ENCODE data around the gene BLM.

BLM gene

DNA sequence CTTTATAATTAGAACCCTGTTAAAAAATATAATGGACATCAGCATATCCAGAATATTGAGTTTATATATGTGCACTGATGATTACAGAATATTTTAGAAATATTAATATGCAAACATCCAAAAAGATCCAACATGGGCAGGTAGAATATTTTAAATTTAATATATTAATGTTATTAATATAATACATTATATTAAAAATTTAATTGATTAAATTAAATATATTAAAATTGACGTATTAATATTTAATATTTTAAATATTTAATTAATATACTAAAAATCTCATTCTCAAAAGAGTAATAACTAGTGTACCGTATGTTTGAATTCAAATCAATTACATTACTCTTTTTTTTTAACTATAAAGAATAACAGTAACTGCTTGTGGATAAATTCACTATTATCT, 77.4 kb downstream of the BLM start:
- no peak for DNase-seq

DNA sequence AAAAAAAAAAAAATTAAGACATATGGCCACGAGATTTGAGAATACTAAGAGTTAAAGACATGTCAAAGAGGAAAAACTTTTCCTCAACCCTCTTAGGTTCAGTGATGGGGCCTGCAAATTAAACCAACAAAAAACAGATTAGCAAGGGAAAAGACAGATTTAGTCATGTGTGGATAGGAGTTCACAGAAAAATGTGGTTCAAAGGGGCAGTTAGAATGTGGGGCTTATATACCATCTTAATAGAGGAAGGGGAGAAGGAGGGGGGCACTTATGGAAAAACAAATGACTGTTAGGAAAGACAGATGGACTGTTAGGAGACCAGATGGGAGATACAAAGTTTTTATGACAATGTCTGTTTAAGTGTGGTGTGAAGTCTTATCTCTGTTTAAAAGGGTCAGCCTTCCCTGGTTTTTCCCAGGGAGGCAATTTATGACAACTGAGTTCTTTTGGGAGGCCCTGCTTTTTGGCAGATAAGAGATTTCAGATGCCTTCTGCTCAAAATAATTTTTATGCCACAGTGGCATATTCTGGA, 82.6 kb downstream of the BLM start:
- no peak for DNase-seq

DNA sequence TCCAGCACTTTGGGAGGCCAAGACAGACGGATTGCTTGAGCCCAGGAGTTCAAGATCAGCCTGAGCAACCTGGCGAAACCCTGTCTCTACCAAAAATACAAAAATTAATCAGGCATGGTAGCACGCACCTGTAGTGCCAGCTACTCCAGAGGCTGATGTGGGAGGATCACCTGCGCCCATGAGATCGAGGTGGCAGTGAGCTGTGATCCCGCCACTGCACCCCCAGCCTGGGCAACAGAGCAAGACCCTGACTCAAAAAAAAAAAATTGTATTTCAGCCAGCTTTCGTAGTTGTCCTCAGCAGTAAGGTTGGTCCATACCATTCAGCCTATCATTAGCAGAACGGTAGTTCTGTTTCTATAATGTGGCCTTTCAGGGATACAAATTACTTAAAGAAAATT, 84.7 kb downstream of the BLM start:
- no peak for DNase-seq

DNA sequence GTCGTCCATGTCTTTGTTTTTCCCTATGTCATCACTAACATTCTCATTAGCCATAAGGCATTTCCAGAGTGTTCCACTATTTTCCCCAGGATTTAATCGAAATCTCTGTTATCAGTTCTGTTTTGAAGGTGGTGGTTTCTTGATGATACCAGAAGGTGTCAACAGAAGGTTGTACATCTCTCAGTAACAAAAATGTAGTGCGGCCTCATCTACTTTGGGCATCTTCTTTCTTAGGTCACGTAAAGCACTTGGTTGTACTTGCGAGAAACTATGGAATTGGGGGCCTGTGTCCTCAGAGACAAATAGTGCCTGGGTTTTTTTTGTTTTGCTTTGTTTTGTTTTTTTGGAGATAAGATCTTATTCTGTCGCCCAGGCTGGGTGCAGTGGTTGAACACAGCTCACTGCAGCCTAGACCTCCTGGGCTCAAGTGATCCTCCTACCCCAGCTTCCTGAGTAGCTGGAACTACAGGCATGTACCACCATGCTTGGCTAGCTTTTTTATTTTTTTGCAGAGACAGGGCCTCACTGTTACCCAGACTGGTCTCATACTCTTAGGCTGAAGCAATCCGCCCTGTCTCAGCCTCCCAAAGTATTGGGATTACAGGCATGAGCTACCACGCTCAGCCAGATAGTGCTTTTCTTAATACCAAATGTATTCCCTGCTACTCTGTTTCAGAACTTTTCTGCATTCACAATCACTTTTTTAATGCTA, 90.1 kb downstream of the BLM start:
- no peak for DNase-seq

DNA sequence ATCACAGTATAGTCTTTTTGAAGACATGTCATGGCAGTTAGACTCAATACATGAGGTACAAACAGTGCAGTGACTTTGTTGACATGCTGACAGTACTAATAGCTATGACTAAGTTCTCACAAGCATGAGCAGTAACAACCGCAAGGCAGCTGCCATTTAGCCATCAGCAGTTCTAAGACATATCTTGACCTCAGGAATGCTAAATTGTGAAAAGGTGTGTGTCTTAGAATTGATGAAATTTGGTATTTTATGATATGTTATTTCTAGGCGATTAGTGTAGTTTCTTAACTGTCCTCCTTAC, 90.6 kb downstream of the BLM start:
- no peak for DNase-seq

DNA sequence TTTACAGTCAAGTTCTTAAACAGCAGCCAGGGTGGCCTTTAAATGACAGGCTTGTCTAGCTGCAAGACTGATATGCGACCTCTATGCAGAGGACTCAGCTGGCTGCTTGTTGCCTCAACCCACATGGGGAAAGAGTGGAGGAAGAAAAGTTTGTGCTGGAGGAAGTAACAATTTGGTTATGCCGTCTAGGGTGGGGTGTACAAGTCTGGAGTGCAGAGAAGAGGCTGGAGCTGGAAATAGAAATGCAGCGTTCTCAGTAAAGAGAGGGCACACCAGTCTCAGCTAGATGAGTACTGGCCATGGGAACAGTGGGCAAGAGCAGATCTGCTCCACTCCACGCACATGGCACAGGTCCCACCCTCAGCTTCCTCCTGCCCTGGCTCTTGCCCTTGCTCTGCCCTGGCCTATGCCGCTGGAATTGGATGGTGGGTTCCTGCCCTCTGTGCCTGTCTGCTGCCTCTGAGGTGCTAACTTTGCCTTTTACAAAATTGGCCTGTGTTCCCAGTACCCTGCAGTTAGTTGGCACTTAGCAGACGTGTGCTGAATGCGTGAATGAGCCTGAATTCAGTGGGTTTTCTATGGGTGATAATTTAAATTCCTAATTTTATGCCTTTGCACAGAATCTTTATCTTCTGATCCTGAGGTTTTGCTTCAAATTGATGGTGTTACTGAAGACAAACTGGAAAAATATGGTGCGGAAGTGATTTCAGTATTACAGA, 91.5 kb downstream of the BLM start:
- no peak for DNase-seq

DNA sequence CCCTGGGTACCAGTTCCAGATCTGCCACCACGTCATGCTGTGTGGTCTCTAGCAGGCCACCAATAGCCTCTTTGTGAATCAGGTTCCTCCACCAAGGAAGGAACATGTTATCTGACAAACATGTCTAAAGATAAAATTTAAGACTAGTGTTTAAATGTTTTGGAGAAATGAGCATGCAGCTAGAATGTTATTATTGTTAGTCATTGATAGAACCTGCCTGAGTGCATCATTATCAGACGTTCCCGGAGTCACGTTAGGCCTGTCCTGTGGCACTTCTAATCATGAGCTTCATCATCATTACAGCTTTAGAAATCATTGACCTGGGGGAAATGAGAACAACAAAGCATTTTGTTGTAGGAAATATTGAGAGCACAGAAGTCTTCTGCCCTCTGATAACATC, 92.4 kb downstream of the BLM start:
- no peak for DNase-seq

DNA sequence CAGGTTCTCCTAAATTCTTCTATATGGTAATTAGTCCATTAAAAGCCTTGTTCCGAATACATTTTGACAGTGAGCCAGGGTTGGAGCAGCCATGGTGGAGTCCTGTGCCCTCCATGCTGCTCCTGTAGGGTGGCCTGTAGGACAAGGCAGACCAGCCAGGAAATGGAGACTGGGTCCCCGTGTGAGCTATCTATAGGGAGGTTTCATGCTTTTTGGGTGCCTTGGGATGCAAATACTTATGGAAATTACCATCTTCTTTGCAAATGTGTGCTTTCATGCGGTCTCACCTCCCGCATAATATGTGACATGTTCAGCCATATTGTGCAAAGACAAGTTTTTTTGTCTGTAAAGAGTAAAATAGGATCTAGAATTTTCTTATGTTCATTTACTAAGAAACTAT, 93.2 kb downstream of the BLM start:
- DNase-seq = no peak

DNA sequence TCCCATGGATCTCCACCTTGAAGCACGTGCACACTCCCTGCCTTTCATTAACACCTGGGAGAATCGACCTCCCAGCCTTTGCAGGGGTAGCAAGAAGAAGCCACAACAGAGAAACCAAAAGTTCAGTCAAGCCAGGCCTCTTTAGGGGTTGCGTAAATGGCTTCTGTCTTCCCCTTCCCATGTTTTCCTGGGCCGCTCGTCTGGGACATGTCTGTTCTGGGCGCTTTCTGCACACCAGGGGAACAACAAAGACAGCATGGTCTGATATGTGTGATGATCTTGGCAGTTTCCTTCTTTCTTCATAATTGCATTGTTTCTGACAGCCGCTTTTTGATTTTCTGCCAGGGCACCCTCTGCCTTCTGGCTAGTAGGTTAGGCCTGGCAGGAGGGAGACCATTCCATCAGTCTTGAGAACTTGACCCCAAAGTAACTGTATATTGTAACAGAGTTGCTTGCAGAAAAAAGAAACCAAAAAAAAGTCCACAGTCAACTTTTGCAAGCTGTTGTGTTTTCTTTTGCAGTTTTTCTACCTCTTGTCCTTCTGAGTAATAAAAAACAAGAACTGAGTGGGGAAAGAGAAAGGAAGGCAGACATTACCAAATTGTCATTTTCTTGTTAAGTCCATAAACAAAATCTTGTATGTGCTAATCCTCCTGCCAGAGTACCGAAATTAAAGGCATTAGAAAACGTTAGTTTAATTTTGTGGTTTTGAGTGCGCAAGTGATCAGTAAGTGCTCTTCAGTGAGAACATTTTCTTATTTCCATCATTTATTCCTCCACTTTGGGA, 95.2 kb downstream of the BLM start:
- DNase-seq = no peak

DNA sequence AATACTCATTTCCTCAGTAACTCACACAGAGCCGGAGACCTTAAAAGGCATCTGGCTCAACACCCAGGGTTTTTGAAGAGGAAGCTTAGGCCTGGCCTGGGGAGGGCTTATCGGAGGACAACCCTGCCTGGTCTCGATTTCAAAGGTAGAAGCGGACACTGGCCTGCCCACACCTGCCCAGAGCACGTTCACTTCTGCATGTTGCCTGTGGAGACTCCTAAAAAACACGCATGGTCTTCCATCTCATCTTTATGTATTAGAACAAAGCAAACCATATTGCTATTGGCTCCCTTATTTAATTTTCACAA, 95.8 kb downstream of the BLM start:
- no peak for DNase-seq

DNA sequence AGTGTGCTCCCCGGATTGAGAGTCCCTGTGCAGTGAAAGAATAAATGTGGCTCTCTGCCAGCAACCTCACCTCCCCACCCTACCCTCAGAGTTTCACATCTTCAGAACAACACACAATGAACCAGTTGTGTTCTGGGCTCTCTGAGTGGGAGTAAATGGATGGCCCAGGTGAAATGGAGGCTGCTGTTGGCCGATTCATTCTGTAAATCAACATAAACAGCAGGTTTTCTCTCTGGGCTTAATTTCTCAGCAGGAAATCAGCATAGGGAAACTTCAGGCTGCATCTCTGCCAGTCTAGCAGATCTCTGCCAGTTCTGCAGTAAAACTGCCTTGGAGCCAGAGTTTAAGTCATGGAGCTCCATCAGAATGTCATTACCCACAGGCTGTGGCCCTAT, 96.6 kb downstream of the BLM start:
- DNase-seq = no peak

DNA sequence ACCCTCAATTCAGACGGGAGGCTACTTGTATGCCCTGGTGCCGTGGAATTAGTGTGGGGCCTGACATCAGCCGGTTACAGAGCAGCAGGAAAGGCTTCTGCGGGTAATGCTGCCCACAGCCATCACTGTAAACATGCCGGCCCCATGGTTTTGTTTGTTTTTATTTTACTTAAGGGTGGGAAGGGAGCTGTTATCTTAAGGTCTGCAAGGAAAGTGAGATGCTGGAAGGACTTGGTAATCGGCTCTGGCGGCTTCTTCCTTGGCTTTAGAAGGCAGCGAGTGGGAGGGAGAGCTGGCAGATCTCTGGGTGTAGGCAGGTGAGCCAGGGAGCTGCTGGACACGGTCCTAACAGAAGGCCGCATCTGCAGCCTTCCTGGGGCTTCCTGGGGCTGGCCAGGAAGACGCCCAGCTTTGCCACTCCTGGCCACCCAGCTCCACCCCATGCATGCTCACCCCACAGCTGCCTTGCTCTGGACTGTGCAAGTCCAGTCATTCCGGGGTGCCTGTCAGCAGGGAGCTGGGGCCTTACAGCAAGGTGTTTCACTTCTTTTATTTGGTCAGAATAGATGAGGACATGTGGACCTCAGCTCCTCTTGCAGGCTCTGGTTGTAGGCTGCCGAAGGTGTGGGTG, 97.2 kb downstream of the BLM start:
- no peak for DNase-seq

DNA sequence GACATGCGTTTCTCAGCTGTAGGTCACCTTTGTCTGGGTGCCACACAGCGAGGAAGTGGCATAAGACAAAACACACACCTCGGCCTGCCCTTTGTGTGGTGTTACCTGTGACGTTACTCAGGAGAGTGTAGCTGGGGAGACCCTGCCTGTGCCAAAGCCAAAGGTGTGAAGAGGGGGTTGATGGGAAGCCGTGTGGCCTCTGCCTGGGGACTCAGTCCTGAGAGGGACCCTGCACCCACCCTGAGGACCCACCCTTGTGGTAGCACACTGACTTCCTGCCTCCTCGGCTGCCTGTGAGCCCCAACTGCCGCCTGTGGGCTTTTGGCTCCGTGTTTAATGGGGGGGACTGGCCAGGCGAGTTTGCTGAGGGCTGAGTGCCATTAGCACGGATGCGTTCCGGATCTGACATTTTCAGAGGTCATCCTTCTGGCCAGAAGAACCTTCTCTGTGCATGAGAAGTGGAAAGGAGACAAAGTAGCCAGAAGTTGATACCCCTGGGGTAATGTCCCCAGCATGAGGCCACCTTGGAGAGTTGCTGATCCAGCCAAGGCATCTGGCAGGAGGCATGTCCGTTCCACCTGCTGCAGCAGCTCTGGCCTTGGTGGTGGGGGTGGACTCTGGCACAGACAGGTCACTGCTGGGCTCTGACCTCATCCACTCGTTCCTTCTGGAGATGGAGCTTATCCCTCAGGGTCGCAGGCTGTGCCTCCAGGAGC, 99.4 kb downstream of the BLM start:
- no peak for DNase-seq

DNA sequence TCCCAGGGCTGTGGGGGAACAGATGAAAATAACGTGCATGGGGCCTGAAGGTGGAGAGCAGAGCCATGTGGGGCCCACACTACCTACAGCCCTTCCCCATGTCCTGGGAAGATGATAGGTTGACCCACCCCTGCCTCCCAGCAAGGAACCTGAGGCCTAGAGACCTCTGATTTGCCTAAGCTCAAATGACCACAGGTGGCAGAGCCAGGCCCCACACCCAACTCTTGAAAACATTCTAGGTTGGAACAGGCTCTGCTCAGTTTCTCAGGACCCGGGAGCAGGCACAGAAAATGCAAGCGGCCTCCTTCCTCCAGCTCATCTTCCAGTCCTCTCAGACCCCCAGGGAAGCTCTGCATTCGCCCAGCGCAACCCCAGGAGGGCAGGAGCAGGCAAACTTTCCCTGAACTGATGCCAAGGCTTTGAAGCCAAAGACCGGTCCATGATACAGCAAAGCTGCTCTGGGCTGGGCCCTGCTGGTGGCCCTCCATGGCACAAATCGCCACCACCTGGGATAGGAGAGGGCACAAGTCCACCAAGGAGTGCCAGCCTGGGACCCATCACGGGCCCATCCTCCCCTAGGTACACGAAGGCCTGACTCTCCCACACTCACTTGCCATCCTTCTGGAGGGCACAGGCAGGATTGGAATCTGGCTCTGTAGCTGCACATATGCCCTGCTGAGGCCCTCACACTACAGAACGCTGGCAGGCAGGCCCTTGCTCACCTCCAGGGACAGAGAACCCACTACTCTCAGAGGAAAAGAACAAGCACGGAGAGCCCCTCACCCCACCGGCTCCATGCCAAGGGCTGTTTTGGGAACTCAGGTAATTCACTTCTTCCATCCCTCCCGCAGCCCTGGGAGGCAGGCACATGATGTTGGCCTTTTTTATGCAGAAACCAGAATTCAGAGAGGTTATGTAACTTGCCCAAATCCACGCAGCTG, 100.2 kb downstream of the BLM start:
- no peak for DNase-seq

DNA sequence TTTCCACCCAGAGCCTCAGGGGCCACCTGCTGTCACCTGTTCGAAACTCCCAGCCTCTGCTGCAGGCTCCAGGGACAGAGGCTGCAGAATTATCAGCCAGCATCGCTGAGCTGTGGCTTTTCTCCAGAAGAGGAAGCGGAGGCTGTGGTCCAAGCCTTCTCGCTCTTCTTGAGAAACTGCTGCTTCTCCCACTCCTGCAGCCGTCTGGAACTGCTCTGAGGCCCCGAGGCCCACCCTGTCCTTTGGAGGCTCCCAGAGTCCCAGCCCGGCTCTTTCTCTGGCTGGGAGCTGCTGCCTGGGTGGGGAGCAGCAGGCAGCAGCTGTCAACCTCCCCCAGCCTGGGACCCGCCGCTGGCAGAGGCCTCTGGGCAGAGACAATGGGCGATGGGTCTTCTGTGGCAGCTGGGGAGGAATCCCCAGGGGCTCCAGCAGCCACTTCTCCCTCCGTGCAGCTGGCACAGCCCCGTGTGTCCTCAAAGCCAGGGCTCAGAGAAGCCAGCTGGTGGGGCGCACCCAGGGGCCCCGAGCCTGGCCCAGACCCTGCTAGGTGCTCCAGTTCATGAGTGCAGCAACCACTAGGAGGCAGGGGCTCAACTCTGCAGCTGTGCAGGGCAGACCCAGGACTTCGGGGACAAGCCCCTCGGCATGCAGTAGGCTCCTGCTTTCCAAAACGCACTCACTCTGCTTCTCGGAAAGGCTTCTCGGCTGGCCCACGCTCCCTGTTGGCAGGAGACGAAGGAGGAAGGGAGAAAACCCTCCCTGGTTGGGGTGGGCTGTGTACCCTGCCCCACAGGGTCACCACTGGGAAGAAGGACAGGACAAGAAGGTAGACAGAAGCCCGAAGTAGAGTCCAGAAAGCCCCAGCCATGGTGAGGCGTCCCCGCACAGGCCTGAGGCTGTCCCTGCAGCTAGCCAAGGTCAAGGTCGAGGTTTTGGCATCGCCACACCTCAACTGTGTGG, 101.4 kb downstream of the BLM start:
- no peak for DNase-seq

DNA sequence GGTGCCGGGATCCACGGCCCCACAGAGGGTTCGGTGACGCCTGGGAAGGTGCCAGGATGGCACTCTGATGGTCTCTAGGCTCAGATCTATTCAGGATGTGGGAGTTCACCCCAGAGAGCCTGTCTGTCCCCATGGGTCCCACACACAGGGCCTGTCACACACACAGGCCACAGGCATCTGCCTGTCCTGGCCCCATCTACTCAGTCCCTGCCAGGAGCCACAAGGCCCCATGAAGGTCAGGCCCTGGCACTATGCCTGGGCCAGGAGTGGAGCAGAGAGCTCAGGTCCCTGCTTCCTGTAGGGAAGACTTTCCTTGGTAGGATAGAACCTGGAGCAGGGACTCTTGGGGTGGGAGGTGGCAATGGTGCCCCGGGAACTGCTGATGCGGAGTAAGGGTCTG, 102.2 kb downstream of the BLM start:
- DNase-seq = no peak

DNA sequence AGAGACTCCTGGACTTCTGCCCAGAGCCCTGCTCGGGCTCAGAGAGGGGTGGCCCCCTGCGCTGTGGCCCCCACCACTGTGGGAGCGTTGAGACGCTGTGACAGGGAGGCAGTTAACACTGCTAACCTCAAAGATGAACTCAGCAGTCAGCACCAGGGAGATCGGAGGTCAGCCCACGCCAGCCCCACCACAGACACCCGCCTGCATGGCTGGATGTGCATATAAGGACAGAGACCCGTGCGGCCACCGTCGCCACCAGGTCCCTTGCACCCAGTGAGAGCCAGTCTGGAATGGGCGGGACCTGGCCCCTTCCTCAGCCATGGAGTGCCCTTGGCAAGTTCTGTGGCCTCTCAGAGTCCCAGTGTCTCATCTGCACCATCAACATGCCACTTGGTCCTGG, 102.7 kb downstream of the BLM start:
- no peak for DNase-seq

DNA sequence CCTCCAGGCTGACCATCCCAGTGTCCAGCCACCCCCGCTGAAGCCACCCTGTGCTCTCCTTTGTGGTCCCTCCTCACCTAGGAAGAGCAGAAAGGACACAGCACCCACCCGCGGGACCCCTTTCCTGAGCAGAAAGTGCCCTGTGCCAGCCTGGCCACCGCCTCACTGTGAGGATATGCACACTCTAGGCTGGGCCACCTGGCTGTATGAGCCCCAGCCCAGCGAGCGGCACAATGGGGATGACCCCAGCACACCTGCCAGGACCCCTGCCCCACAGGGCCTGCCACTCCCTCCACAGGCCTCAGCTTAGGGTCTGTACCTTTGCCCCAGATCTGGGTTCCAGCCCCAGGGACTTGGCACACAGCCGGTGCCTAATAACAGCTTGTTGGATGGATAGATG, 103.3 kb downstream of the BLM start:
- no peak for DNase-seq

DNA sequence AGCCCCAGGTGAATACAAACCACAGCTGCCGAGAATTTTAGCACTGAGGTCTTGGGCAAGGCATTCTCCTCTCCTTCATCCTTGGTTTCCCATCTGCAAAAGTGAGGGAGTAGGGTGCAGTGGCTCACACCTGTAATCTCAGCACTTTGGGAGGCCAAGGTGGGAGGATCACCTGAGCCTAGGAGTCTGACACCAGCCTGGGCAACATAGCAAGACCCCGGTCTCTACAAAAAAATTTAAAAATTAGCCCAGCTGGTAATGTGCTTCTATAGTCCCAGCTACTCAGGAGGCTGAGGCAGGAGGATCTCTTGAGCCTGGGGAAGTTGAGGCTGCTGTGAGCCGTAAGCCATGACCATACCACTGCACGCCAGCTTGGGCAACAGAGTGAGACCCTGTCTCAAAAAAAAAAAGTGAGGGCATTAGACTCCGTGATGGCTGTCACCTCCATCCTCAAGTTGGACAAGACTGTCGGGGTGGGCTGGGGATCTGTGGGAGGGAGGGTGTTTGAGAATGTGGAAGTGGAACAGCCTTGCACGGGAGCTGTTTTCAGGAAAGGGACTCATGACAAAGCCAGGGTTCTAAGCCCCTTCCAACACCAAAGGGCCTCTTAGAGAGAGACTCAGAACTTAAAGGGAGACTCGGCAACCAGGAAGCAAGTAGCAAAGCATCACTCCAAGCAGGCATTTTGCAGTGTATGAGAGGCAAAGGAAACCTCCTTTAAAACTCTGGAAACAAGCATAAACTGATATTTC, 105.2 kb downstream of the BLM start:
- no peak for DNase-seq

DNA sequence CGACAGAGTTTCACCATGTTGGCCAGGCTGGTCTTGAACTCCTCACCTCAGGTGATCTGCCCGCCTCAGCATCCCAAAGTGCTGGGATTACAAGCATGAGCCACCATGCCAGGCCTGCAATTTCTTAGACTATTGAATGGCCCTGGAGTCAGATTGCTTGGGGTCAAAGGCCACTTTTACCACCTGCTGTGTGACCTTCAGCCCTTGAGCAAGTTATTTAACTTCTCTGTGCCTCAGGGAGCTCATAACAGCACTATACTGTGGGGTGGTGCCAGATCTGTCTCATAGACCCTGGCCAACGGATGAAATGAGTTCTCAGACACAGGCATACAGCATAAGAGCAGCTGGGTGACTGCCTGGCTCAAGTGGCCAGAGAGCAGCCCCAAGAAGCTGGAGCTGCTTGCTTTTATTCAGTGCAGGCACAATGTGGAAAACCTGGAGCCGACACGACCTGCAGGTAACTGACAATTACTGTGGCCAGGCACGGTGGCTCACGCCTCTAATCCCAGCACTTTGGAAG, 106.4 kb downstream of the BLM start:
- no peak for DNase-seq
